GM12878 (cell line): ENCODE data around the gene GRIK4.

ENCODE experiments used
- CTCF ChIP-seq, 3 experiments: IDR thresholded peaks in 2 of 3; conservative IDR thresholded peaks in 1 of 3; 2 replicates each; pipeline ENCODE4 v1.5.1; 2011; ENCODE audit warnings: low read depth in 3 of 3, low read length in 3 of 3, mild to moderate bottlenecking in 3 of 3, control low read depth in 2 of 3, moderate library complexity in 2 of 3, inconsistent platforms in 1 of 3, mixed read lengths in 1 of 3; ENCODE audit not compliant: control insufficient read depth in 2 of 3, insufficient read depth in 1 of 3; ENCODE audit errors: extremely low read depth in 1 of 3
- EP300 ChIP-seq, 2 experiments: fragments of 150-350 bp in 1 of 2; IDR thresholded peaks; 2 replicates each; pipeline ENCODE4 v1.6.1; 2011 to 2012; ENCODE audit warnings: low read depth in 2 of 2, low read length in 2 of 2, borderline replicate concordance in 1 of 2, improper control_type of control experiment in 1 of 2, inconsistent platforms in 1 of 2; ENCODE audit not compliant: control insufficient read depth in 1 of 2
- EZH2 ChIP-seq: IDR thresholded peaks from 2 replicates; pipeline ENCODE4 v1.6.1; 2012; ENCODE audit warnings: low read depth, mild to moderate bottlenecking, control low read depth, inconsistent platforms, low read length, borderline replicate concordance; ENCODE audit not compliant: control insufficient read depth
- FOXM1 ChIP-seq: IDR thresholded peaks from 2 replicates; pipeline ENCODE4 v1.6.1; 2012; ENCODE audit warnings: low read depth, mild to moderate bottlenecking, inconsistent platforms, low read length, moderate library complexity
- HCFC1 ChIP-seq: fragments of 150-350 bp; IDR thresholded peaks from 2 replicates; pipeline ENCODE4 v1.6.1; 2014; ENCODE audit warnings: low read length
- LARP7 ChIP-seq: fragments of 450-650 bp; IDR thresholded peaks from 2 replicates; pipeline ENCODE4 v1.6.1; 2017; ENCODE audit warnings: mild to moderate bottlenecking
- MYC ChIP-seq: IDR thresholded peaks from 2 replicates; pipeline ENCODE4 v1.6.1; 2011; ENCODE audit warnings: mild to moderate bottlenecking, low read length, moderate library complexity, inconsistent platforms; ENCODE audit not compliant: insufficient read depth, insufficient replicate concordance, insufficient read length, severe bottlenecking
- POLR2A ChIP-seq: IDR thresholded peaks from 2 replicates; pipeline ENCODE4 v1.6.1; 2011; ENCODE audit warnings: low read depth, mild to moderate bottlenecking, low read length
- USF1 ChIP-seq: IDR thresholded peaks from 2 replicates; pipeline ENCODE4 v1.6.1; 2011; ENCODE audit warnings: borderline replicate concordance, low read depth, mild to moderate bottlenecking, moderate library complexity, mixed read lengths, low read length; ENCODE audit not compliant: insufficient read depth; ENCODE audit errors: extremely low read length
- USF2 ChIP-seq: IDR thresholded peaks from 2 replicates; pipeline ENCODE4 v1.6.1; 2011; ENCODE audit warnings: low read depth, low read length, improper control_type of control experiment, borderline replicate concordance
- YY1 ChIP-seq: IDR thresholded peaks from 2 replicates; pipeline ENCODE4 v1.6.1; 2011; ENCODE audit warnings: low read depth, mild to moderate bottlenecking, low read length
- ZBTB40 ChIP-seq: fragments of 450-650 bp; IDR thresholded peaks from 2 replicates; pipeline ENCODE4 v1.6.1; 2016; ENCODE audit warnings: mild to moderate bottlenecking, moderate library complexity, borderline replicate concordance
- ZNF622 ChIP-seq: fragments of 450-650 bp; IDR thresholded peaks from 2 replicates; pipeline ENCODE4 v1.6.1; 2017; ENCODE audit warnings: mild to moderate bottlenecking, inconsistent platforms

GRCh38 chr11:120938260-120938659 lies 426.7 kb downstream of the GRIK4 start:
- TF ChIP-seq ZBTB40 = no peak
- TF ChIP-seq CTCF (IDR thresholded peaks at IDR 0.05 in 2 of 3, conservative IDR thresholded peaks at IDR 0.05 in 1 of 3; ENCODE audit: control insufficient read depth in 2 of 3, extremely low read depth in 1 of 3, insufficient read depth in 1 of 3, low read depth in 3 of 3, low read length in 3 of 3) = no peak
- no peak for TF ChIP-seq MYC
- TF ChIP-seq LARP7 = no peak
- TF ChIP-seq YY1 = no peak
- TF ChIP-seq EZH2 = no peak
- TF ChIP-seq POLR2A = no peak
- no peak for TF ChIP-seq HCFC1
- no peak for TF ChIP-seq USF2
- no peak for TF ChIP-seq USF1
- TF ChIP-seq ZNF622 = no peak
- no peak for TF ChIP-seq FOXM1
- TF ChIP-seq EP300 (IDR thresholded peaks at IDR 0.05; ENCODE audit: borderline replicate concordance in 1 of 2, control insufficient read depth in 1 of 2, low read depth in 2 of 2, low read length in 2 of 2) = no peak
